Measurements from ENCODE around the gene UBE2E1.

DNA sequence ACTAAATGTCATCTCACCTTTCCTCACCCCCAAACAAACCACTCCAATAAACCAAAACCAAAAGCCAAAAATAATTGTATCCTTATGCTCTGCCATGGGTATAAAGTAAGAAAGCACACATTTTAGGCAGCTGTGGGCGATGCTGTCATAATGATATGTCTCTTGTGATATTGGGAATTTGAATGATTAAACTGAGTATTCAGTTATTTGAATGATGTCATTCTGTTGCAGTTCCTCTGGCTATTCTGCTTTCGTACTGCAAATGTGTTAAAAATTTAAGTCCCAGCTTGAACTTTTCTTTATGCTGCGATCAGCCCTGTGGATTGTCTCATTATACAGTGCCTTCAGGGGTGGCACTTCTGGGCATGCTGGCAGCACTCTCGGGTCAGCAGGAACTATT lies 128.5 kb downstream of the UBE2E1 start:
- TF ChIP-seq, protein P1, sequence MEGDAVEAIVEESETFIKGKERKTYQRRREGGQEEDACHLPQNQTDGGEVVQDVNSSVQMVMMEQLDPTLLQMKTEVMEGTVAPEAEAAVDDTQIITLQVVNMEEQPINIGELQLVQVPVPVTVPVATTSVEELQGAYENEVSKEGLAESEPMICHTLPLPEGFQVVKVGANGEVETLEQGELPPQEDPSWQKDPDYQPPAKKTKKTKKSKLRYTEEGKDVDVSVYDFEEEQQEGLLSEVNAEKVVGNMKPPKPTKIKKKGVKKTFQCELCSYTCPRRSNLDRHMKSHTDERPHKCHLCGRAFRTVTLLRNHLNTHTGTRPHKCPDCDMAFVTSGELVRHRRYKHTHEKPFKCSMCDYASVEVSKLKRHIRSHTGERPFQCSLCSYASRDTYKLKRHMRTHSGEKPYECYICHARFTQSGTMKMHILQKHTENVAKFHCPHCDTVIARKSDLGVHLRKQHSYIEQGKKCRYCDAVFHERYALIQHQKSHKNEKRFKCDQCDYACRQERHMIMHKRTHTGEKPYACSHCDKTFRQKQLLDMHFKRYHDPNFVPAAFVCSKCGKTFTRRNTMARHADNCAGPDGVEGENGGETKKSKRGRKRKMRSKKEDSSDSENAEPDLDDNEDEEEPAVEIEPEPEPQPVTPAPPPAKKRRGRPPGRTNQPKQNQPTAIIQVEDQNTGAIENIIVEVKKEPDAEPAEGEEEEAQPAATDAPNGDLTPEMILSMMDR (conservative IDR thresholded peaks at IDR 0.05; ENCODE audit: low read depth, low read length) = no peak
- TF ChIP-seq RCOR1 (IDR thresholded peaks at IDR 0.05; ENCODE audit: insufficient replicate concordance, low read length) = no peak
- TF ChIP-seq RAD21 (IDR thresholded peaks at IDR 0.05; ENCODE audit: low read length) = no peak
- no peak for TF ChIP-seq POLR2A (IDR thresholded peaks at IDR 0.05; ENCODE audit: low read depth, low read length)
- TF ChIP-seq RFX5 (IDR thresholded peaks at IDR 0.05; ENCODE audit: low read depth, low read length) = no peak
- TF ChIP-seq, protein P2, sequence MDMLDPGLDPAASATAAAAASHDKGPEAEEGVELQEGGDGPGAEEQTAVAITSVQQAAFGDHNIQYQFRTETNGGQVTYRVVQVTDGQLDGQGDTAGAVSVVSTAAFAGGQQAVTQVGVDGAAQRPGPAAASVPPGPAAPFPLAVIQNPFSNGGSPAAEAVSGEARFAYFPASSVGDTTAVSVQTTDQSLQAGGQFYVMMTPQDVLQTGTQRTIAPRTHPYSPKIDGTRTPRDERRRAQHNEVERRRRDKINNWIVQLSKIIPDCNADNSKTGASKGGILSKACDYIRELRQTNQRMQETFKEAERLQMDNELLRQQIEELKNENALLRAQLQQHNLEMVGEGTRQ (IDR thresholded peaks at IDR 0.05; ENCODE audit: low read depth, low read length) = no peak
- TF ChIP-seq SMC3 (IDR thresholded peaks at IDR 0.05; ENCODE audit: low read depth, low read length) = no peak
